ENCODE results near the gene IGFBP3.

The IGFBP3 gene

GRCh38 chr7:45891462-45892402, 29.3 kb downstream of the IGFBP3 start:
- no peak for DNase-seq

- no peak for DNase-seq
Observed at GRCh38 chr7:45890902-45891461, 30.1 kb downstream of the IGFBP3 start.

DNA sequence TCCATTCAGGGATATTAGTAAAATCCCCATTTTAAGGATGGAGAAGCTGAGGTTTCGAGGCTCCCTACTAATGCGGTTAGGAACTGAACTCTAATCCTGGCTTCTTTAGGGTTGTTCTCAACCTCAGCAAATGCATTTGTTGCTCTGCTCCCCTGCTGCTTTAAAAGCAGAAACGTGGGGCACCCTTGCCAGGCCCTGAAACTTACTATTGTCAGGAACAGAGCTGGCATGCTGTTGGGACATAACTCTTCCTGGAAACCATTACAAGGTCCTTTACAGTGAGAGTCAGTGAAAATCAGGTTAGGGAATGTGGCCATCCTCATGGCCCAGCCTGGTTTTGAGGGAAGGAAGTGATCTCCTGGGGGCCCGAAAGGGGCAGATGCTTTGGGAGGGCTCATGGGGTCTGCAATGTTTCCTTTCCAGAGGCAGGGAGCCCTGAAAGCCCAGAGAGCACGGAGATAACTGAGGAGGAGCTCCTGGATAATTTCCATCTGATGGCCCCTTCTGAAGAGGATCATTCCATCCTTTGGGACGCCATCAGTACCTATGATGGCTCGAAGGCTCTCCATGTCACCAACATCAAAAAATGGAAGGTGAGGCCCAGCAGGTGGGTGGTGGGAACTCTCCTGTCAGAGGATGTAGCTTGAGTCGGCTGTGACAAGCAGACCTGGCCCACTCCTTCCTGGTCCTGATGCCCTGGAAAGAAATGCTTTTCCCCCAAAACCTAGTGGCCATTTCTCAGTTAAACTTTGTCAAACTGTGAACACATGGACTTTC, 30.8 kb downstream of the IGFBP3 start:
- DNase-seq, result no peak

DNA sequence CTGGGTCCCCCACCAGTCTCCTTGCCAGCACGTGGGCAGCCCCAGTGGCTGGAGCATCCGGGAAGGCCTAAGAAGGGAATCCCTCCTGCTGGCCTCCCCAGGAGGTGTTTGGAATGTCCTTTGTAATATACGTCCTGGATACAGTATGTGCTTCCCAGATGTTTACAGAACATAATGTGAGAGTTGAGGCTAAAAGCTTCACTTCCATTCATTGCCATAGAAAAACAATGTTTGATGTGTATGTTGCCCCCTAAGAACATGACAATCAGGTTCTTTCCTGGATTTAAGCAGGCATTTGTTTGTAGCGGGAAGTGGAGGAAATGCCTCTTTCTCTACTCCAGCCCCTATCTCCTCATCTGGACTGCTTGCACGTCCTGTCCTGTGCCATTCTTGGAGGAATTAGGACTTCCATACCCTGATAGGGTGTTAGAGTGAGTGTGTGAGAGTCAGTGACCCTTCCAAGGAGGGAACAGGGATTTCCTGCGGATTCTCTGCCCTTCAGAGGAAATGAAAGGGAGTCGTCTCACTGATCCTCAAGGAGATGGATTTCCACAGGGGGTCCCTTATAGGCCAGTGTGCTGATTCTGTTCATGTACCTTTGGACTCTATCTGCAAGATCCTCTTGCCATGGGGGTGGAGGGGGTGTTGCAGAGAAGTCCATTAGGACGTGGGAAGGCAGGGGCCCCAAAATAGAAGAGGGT, 31.6 kb downstream of the IGFBP3 start:
- DNase-seq, result no peak

DNA sequence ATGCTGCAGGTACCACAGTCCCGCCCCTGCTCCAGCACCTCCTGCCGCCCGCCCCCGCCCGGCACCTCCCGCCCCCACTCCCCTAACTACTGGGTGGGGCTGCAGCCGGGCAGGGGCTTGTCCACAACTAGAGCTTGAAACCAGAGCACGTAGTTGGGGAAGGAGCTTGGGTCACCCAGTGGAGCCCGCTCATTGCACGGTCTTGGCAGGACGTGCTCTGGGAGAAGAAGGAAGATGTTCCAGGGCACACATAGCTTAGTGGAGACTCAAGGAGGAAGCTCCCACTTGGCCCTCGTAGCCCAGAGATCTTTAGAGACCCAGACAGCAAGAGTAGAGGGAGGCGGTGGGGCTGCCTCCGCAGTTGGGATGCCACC, 32.1 kb downstream of the IGFBP3 start:
- no peak for DNase-seq

DNA sequence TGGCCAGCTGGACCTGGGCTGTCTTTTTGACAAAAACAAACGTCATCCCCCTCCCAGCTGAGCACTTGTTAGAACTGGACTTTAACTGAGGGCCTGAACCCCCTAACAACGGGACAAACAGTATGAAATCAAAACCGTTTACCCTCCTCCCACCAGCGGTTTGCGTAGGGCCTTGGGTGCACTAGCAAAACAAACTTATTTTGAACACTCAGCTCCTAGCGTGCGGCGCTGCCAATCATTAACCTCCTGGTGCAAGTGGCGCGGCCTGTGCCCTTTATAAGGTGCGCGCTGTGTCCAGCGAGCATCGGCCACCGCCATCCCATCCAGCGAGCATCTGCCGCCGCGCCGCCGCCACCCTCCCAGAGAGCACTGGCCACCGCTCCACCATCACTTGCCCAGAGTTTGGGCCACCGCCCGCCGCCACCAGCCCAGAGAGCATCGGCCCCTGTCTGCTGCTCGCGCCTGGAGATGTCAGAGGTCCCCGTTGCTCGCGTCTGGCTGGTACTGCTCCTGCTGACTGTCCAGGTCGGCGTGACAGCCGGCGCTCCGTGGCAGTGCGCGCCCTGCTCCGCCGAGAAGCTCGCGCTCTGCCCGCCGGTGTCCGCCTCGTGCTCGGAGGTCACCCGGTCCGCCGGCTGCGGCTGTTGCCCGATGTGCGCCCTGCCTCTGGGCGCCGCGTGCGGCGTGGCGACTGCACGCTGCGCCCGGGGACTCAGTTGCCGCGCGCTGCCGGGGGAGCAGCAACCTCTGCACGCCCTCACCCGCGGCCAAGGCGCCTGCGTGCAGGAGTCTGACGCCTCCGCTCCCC, 32.7 kb downstream of the IGFBP3 start, which contains the start of gene IGFBP1:
Gene IGFBP1 (plus strand): TSS at position 304 of the 808 bp plus-strand sequence. CDS start 165 bp downstream, at position 469.
- DNase-seq, result no peak

GRCh38 chr7:45886931-45887667, 34.0 kb downstream of the IGFBP3 start:
- no peak for DNase-seq

GRCh38 chr7:45885264-45885882, 35.7 kb downstream of the IGFBP3 start:
- no peak for DNase-seq

- no peak for DNase-seq
Observed at GRCh38 chr7:45884136-45884535, 36.9 kb downstream of the IGFBP3 start.

- no peak for DNase-seq
Observed at GRCh38 chr7:45882465-45882810, 38.6 kb downstream of the IGFBP3 start.

DNA sequence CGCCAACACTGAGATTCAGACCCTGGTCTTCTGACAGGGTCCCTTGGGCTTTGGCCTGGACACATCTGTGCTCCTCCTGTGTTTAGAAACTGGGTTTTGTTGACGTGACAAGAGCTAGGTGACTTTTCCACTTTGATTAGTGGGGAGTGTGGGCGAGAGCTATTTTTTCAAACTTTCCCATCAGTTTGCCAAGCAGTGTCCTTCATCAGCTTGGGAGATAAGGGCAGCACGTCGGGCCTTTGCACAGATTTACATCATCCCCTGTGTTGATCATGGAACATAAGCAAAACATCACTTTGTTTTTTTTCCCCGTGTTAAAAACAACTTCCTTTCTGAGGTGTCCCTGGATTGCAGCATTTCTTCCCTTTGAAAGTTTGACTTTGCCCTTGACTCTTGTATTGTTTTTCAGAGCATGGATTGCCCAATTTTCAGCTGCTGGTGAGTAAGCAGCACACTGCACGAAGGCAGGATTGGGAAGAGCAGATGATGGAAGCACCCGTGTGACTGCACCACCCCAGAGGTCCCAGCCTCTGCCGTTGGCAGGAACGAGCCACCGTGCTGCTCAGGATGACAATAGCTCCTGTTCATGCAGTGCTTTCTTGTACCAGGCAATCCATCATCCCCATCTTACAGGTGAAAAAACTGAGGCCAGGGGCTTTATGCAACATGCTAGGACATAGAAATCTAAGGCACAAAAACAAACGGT, 39.2 kb downstream of the IGFBP3 start:
- DNase-seq, result no peak

GRCh38 chr7:45881280-45881758, 39.8 kb downstream of the IGFBP3 start:
- DNase-seq, result no peak

DNA sequence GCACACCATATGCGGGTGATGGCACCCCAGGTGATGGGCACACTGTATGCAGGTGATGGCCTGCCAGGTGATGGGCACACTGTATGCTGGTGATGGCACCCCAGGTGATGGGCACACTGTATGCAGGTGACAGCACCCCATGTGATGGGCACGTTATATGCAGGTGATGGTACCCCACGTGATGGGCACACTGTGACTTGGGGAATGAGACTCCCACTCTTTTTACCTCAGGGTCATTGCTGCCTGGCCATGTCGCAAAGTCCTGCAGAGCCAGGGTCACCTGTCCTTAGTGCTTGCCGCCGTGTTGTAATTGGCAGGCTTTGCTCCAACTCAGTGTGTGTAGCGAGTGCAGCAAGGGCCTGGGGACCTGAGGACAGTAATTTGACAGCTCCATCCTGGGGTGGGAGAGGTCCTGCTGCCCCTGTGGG, 40.6 kb downstream of the IGFBP3 start:
- DNase-seq, result no peak

- no peak for DNase-seq
Observed at GRCh38 chr7:45878457-45879144, 42.5 kb downstream of the IGFBP3 start.

DNA sequence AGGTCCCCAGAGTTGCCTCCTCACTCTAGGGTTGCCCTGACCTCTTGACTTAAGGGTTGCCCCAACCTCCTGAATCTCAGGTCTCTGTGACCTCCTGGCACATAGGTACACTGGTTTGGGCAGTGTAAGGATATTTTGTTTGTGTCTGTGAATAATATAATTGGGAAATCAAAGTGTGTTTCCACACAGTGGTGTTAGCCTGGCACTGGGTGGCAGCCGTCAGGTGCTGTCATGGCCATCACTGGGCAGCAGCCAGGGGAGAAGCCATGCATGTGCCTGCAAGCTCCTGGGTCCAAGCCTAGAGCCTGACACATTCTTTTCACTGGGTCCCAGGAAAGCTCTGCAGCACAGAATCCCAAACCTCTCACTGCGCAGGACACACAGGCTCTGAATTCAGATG, 44.6 kb downstream of the IGFBP3 start:
- no peak for DNase-seq

GRCh38 chr7:45874408-45875131, 46.5 kb downstream of the IGFBP3 start:
- no peak for DNase-seq

DNA sequence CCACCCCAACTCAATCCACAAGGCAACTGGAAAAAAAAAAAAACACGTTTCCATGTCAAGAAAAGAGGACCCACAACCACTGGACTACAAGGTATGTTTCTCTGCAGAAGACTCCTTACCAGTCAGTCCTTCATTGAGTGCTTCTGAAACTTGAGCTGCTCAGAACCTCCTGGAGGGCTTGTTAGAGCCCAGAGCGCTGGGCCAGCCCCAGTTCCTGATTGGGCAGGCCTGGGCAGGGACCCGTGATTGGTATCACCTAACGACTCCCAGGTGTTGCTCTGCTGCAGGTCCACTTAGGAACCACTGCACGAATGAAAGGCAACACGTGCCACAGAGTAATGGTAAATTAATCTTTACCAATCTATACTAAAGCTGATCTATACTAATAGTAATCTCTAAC, 47.7 kb downstream of the IGFBP3 start:
- no peak for DNase-seq

GRCh38 chr7:45873035-45873354, 48.1 kb downstream of the IGFBP3 start, which contains the start of gene CCDC201:
CCDC201 (minus strand) TSS chr7:45873082; CDS start chr7:45873007, 75 bp downstream.
- no peak for DNase-seq
